HG02571 (cell line): ENCODE results near the gene NOM1.

Experiments
- ATAC-seq: cut with Tn5 transposase; IDR thresholded peaks from one replicate; pipeline ENCODE4 v1.9.1; 2021; ENCODE audit warnings: mild to moderate bottlenecking, moderate library complexity; ENCODE audit not compliant: unreplicated experiment

NOM1 gene

GRCh38 chr7:156979007-156979606 lies 29.6 kb downstream of the NOM1 start:
- ATAC-seq: no peak

GRCh38 chr7:156979711-156980110 lies 30.2 kb downstream of the NOM1 start:
- no peak for ATAC-seq

- ATAC-seq: no peak
Measured at GRCh38 chr7:156984174-156984891, 34.8 kb downstream of the NOM1 start.

GRCh38 chr7:156985101-156985992 lies 35.8 kb downstream of the NOM1 start:
- ATAC-seq: no peak

GRCh38 chr7:156986378-156986777 lies 36.9 kb downstream of the NOM1 start:
- ATAC-seq: no peak

- no peak for ATAC-seq
Measured at GRCh38 chr7:156988343-156989185, 39.1 kb downstream of the NOM1 start.

- ATAC-seq: no peak
Measured at GRCh38 chr7:156989766-156990535, 40.4 kb downstream of the NOM1 start.

GRCh38 chr7:156993021-156993924 lies 43.8 kb downstream of the NOM1 start:
- no peak for ATAC-seq

GRCh38 chr7:156993925-156994235 lies 44.4 kb downstream of the NOM1 start:
- no peak for ATAC-seq

- ATAC-seq: no peak
Measured at GRCh38 chr7:156994417-156994816, 44.9 kb downstream of the NOM1 start.

- no peak for ATAC-seq
Measured at GRCh38 chr7:156998988-156999957, 49.8 kb downstream of the NOM1 start.

GRCh38 chr7:156999958-157000726 lies 50.6 kb downstream of the NOM1 start:
- no peak for ATAC-seq

GRCh38 chr7:157000741-157001653 lies 51.5 kb downstream of the NOM1 start:
- ATAC-seq: no peak

- ATAC-seq: no peak
Measured at GRCh38 chr7:157001920-157002818, 52.7 kb downstream of the NOM1 start.

GRCh38 chr7:157002819-157003421 lies 53.4 kb downstream of the NOM1 start:
- no peak for ATAC-seq
